Esophagus muscularis mucosa (tissue), 3 donors: ENCODE measurements around the gene GNG12.

ENCODE experiments used
- CTCF ChIP-seq, 3 experiments: fragments of 200-600 bp in 2 of 3; fragments of 450-650 bp in 1 of 3; sonication (generic) in 2 of 3; IDR thresholded peaks; one replicate each; pipeline ENCODE4 v1.5.1; 2017 to 2019; ENCODE audit warnings: antibody characterized with exemption in 3 of 3, mild to moderate bottlenecking in 2 of 3, moderate library complexity in 1 of 3
- POLR2A ChIP-seq: fragments of 450-650 bp; IDR thresholded peaks from one replicate; pipeline ENCODE4 v1.6.1; 2017; ENCODE audit warnings: antibody characterized with exemption, moderate library complexity, mild to moderate bottlenecking, low read depth
- POLR2AphosphoS5 ChIP-seq, 2 donors: sonication (generic); formaldehyde crosslinking; IDR thresholded peaks; one replicate each; pipeline ENCODE4 v1.6.1; 2017; ENCODE audit warnings: antibody characterized with exemption in 2 of 2

- no peak for TF ChIP-seq POLR2A
- no peak for TF ChIP-seq CTCF (IDR thresholded peaks at IDR 0.05)
- no peak for TF ChIP-seq POLR2AphosphoS5 (IDR thresholded peaks at IDR 0.05)
Measured at GRCh38 chr1:67802565-67802964, 30.7 kb downstream of the GNG12 start.
